ENCODE measurements around the gene ENTPD6. TPM values are rescaled to one million over a fixed set of nuclear protein-coding genes. Genes with fewer than 3 reads are reported as not detected.

ENTPD6 gene
- total and polyA plus RNA-seq, 10 donors, result 23.0 to 49.6 (median 35.6) TPM

GRCh38 chr20:25205277-25206062 is 10.0 kb downstream of the ENTPD6 start:
- intact Hi-C loops (cut with DNase I; ENCODE audit: low total_unique reads), result no loop called here

GRCh38 chr20:25206063-25206403 is 10.5 kb downstream of the ENTPD6 start:
- no peak for TF ChIP-seq POLR2A (IDR thresholded peaks at IDR 0.05)
- no peak for TF ChIP-seq POLR2AphosphoS5 (IDR thresholded peaks at IDR 0.05)
- no peak for TF ChIP-seq CTCF (IDR thresholded peaks at IDR 0.05 in 8 of 11, conservative IDR thresholded peaks at IDR 0.05 in 3 of 11)
- Histone ChIP-seq H3K27ac (no peak overlapping the region), H3K4me3 (no peak overlapping the region), H3K9me3 (no peaks in the 10 kb centered on the region), H3K27me3 (replicated peaks in 1 of 7) (no peaks in the 10 kb centered on the region), H3K36me3 (peaks cover 0 to 43% (median 10%) of the 10 kb centered on the region in 6 donors), H3K4me1 (peaks cover 0 to 28% (median 16%) of the 10 kb centered on the region in 6 donors)
- DNase-seq, result peak; percentile 51
- WGBS, 5 donors, result 90 to 98% (median 91%) methylated on average over 9 of the region's 9 CpGs
- intact Hi-C loops (cut with DNase I; ENCODE audit: low total_unique reads), result no loop called here

More at GRCh38 chr20:25205277-25206062, 10.0 kb downstream of the ENTPD6 start:
- Histone ChIP-seq H3K4me1 (peaks cover 0 to 28% (median 16%) of the 10 kb centered on the region in 6 donors), H3K4me3 (no peak overlapping the region), H3K27ac (peak overlapping the region in 2 of 8 donors; percentile 48 to 50), H3K36me3 (peaks cover 0 to 37% (median 7%) of the 10 kb centered on the region in 6 donors), H3K27me3 (replicated peaks in 1 of 7) (no peaks in the 10 kb centered on the region), H3K9me3 (no peaks in the 10 kb centered on the region)
- DNase-seq, result peak; percentile 72
- WGBS, 5 donors, result 76 to 93% (median 86%) methylated on average over 15 to 21 of the region's 21 CpGs
- TF ChIP-seq CTCF (IDR thresholded peaks at IDR 0.05 in 8 of 11, conservative IDR thresholded peaks at IDR 0.05 in 3 of 11) (no peak), POLR2AphosphoS5 (IDR thresholded peaks at IDR 0.05) (no peak), POLR2A (IDR thresholded peaks at IDR 0.05) (no peak)

- peaks cover 0 to 28% (median 16%) of the 10 kb centered on the region in 6 donors for H3K4me1 ChIP-seq
- H3K27me3 ChIP-seq (replicated peaks in 1 of 7), result no peaks in the 10 kb centered on the region
- intact Hi-C loops (cut with DNase I; ENCODE audit: low total_unique reads), result no loop called here
- peaks cover 0 to 48% (median 15%) of the 10 kb centered on the region in 6 donors for H3K36me3 ChIP-seq
- DNase-seq, result no peak
- no peak overlapping the region for H3K27ac ChIP-seq
- H3K9me3 ChIP-seq, result no peaks in the 10 kb centered on the region
- 91 to 97% (median 95%) methylated on average over 8 of the region's 8 CpGs for WGBS, 5 donors
- H3K4me3 ChIP-seq, result no peak overlapping the region
- TF ChIP-seq POLR2A (IDR thresholded peaks at IDR 0.05) (no peak), CTCF (IDR thresholded peaks at IDR 0.05 in 8 of 11, conservative IDR thresholded peaks at IDR 0.05 in 3 of 11) (no peak), POLR2AphosphoS5 (IDR thresholded peaks at IDR 0.05) (no peak)
These were observed 11.0 kb downstream of the ENTPD6 start for GRCh38 chr20:25206548-25206947.

GRCh38 chr20:25207149-25207959 is 11.8 kb downstream of the ENTPD6 start:
- Histone ChIP-seq H3K4me1 (peaks cover 0 to 28% (median 16%) of the 10 kb centered on the region in 6 donors), H3K4me3 (no peak overlapping the region), H3K9me3 (no peaks in the 10 kb centered on the region), H3K27ac (no peak overlapping the region), H3K36me3 (peaks cover 0 to 56% (median 23%) of the 10 kb centered on the region in 6 donors), H3K27me3 (replicated peaks in 1 of 7) (no peaks in the 10 kb centered on the region)
- TF ChIP-seq POLR2A (IDR thresholded peaks at IDR 0.05) (no peak), CTCF (IDR thresholded peaks at IDR 0.05 in 8 of 11, conservative IDR thresholded peaks at IDR 0.05 in 3 of 11) (no peak), POLR2AphosphoS5 (IDR thresholded peaks at IDR 0.05) (no peak)
- intact Hi-C loops (cut with DNase I; ENCODE audit: low total_unique reads), result no loop called here
- DNase-seq, result no peak
- WGBS, 5 donors, result 94 to 96% (median 95%) methylated on average over 14 to 22 of the region's 22 CpGs

Measured in spleen (tissue), 11 donors.